SU-DHL-6 (cell line): Measurements from ENCODE around the gene RRAS2.

Source experiments
- EZH2phosphoT487 ChIP-seq: fragments of 200-600 bp; sonication (generic), shearing (Covaris generic); conservative IDR thresholded peaks from 2 replicates; pipeline ENCODE4 v1.6.1; 2018; ENCODE audit warnings: mild to moderate bottlenecking, antibody characterized with exemption, low read length, moderate library complexity, mixed read lengths
- TF ChIP-seq, protein P1 (sequence below): fragments of 200-600 bp; sonication (generic); IDR thresholded peaks from one replicate; pipeline ENCODE4 v1.5.1; 2017; ENCODE audit warnings: antibody characterized with exemption, mild to moderate bottlenecking, low read length, moderate library complexity; ENCODE audit not compliant: insufficient read depth, poor library complexity, severe bottlenecking

DNA sequence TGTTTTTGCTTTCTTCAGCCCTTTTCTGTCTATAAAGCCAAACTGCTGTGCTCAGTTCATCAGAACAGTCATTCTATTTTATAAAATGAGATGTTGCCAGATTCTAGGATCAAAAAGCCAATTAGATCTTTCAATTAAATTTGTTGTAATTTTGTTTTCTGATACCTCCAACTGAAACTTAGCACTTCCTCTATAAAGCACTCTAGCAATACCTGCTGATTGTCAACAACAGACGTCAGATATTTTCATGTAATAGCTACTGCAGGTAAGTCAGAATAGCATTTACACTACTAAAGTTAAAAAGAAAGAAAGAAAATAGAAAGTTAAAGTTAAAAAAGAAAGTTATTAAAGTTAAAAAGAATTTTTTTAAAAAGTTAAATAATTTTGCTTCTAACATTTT lies 19.6 kb downstream of the RRAS2 start:
- TF ChIP-seq, protein P1, sequence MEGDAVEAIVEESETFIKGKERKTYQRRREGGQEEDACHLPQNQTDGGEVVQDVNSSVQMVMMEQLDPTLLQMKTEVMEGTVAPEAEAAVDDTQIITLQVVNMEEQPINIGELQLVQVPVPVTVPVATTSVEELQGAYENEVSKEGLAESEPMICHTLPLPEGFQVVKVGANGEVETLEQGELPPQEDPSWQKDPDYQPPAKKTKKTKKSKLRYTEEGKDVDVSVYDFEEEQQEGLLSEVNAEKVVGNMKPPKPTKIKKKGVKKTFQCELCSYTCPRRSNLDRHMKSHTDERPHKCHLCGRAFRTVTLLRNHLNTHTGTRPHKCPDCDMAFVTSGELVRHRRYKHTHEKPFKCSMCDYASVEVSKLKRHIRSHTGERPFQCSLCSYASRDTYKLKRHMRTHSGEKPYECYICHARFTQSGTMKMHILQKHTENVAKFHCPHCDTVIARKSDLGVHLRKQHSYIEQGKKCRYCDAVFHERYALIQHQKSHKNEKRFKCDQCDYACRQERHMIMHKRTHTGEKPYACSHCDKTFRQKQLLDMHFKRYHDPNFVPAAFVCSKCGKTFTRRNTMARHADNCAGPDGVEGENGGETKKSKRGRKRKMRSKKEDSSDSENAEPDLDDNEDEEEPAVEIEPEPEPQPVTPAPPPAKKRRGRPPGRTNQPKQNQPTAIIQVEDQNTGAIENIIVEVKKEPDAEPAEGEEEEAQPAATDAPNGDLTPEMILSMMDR = no peak
- TF ChIP-seq EZH2phosphoT487 = no peak
